ENCODE measurements around the gene LCTL.
"Not testable (repeated sequence)": the region's sequence is repeated elsewhere in the genome, so short reads cannot be mapped to it uniquely, and the experiment has no call there.

The LCTL gene

DNA sequence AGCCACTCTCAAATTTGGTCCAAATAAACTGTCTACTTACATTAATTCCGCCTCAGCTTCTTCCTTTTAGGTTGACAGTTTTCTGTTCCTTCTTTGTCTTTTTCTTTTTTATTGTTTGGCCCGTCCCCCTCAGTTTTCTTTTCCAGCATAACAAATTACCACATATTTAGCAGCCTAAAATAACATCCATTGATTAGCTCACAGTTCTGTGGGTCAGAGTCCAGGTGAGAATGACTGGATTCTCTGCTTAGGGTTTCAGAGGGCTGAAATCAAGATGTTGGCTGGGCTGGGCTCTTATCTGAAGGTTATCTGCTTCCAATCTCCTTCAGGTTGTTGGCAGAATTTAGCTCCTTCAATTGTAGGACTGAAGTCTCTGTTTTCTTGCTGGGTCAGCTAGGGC is 24.6 kb upstream of the LCTL start:
- DNase-seq, result no peak

DNA sequence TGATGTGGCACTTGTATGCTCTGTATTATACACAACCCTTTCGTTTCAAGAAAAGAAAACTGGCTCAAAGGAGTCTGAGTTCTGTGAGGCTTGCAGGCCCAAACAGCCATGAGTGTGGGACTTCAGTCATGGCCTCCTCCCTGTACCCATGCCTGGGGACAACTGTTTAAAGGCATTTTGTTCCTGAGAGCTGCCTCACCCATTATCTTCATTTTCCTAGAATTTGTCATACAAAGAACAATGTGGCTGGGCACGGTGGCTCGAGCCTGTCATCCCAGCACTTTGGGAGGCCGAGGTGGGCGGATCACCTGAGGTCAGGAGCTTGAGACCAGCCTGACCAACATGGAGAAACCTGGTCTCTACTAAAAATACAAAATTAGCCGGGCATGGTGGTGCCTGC is 23.6 kb upstream of the LCTL start:
- not testable (repeated sequence) for DNase-seq

DNA sequence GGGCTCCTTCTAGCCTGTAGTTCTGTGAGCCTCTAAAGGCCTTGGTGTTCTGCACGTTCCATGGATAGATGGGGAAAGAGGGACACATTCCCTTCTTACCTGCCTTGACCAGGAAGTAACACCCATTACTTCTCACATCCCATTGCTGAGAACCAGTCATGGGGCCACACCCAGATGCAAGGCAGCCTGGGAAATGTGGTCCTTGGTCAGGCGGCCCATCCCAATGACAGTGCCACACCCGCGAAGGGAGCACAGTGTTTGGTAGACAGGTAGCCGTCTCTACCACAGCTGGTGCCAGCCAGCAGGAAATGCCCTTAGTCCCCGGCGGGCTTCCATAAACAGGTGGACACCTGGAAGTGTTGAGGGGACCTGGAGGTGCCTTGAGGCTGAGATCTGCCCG is 23.2 kb upstream of the LCTL start:
- no peak for DNase-seq

DNA sequence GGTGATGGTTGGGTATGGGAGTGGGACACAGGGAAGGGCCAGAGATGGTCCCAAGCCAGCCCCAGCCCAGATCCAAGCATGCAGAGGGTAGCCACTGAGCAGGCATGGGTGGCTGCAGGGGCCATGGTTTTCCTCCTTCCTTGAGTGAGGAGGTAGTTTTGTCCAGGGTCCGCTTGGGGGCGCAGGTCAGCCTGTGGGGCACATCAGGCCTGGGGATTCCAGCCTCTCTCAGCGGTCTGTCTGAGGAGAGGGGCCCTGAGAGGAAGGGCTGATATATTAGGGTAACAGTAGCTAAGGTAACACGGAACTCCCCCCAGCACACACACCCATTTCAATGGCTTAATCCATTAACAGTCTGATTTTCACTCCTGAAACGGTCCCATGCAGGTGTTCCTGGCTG is 22.7 kb upstream of the LCTL start:
- DNase-seq, result no peak

DNA sequence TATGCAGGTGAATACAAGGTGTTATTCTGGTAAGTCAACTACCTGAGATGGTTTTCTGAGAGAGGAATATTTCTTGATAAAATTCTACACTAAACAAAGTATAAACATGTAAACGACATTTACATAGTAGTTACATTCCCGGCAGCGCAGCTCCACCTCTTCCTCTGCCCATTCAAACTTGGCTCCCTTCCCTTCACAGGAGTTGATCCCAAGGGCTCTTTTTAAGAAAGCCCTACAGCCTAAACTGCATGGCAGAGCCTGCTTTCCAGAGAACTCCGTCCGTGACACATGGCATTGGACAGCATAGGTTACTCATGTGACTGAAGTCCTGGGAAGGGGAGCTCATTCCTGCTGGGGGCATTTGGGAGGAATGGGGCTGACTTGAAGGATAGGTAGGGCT is 22.0 kb upstream of the LCTL start:
- no peak for DNase-seq

DNA sequence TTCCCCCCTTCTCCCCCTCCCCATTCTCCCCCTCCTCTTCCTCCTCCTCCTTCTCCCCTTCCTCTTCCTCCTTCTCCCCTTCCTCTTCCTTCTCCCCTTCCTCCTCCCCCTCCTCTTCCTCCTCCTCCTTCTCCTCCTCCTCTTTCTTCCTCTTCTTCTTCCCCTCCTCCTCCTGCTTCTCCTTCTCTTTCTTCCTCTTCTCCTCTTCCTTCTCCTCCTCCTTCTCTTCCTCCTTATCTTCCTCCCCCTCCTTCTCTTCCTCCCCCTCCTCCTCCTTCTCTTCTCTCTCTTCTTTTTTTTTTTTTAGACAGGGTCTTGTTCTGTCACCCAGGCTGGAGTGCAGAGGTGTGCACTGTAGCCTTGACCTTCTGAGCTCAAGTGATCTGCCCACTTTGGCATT is 21.2 kb upstream of the LCTL start:
- no peak for DNase-seq

DNA sequence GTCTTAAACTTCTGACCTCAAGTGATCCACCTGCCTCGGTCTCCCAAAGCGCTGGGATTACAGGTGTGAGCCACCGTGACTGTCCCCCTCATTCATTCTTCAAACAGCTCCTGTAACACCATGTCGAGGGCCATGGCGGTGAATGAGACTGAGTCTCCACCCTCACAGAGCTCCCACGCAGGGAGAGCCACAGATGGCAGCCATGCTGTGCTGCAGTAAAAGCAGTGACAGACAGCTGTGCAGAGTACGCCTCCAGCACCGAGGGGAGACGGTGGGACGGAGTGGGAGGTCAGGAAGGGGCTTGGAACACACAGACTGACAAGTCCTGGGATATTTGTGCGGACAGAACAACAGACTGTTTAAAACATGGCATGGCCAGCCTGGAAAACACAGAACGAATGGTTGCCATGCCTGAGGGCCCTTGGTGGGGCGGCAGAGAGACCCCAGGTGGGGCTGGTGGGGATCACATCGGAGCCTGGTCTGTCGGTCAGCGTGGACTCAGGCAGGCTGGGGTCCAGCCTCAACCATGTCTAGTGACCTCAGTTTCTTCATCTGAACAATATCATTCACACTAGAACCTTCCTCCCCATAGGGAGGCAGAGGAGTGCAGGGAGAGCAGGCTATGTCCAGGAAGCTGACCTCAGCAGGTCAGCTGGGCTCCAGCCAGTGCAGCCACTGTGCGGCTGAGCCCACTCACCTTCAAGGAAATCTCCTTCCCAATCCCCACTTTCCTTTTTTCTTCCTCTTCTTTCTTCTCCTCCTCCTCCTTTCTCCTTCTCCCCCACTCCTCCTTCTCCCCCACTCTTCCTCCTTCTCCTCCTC is 20.6 kb upstream of the LCTL start:
- DNase-seq, result no peak

DNA sequence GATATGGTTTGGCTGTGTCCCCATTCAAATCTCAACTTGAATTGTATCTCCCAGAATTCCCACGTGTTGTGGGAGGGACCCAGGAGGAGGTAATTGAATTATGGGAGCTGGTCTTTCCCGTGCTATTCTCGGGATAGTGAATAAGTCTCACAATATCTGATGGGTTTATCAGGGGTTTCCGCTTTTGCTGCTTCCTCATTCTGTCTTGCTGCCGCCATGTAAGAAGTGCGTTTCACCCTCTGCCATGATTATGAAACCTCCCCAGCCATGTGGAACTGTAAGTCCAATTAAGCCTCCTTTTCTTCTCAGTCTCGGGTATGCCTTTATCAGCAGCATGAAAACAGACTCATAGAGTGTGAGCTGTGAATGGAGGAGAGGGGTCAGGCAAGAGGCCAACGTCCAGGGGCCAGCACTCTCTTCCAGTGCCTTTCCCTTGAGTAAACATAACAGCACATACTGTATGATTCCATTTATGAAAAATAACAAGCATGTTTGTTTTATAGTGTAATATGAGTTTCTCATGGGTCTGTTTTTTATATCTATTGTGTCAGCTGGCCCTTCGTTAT is 16.3 kb upstream of the LCTL start:
- DNase-seq, result no peak

DNA sequence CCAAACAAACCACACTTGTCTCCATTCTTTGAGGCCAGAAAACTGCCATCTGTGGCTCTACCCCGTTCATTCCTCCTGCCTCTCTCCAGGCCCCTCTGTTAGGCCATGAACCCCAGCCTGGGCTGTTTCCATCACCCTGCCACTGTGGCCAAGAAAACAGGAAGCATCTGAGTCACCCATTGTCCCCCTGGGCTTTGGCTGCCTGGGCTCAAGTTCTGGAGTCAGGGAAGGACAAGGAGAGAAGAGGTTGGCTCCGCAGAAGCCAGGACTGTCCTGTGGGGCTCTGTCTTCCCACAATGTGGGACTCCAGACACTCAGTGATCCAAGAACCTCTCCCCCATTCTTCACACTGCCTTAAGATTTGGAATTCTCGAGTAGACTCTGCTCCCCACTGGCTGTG is 14.8 kb upstream of the LCTL start:
- DNase-seq, result no peak

DNA sequence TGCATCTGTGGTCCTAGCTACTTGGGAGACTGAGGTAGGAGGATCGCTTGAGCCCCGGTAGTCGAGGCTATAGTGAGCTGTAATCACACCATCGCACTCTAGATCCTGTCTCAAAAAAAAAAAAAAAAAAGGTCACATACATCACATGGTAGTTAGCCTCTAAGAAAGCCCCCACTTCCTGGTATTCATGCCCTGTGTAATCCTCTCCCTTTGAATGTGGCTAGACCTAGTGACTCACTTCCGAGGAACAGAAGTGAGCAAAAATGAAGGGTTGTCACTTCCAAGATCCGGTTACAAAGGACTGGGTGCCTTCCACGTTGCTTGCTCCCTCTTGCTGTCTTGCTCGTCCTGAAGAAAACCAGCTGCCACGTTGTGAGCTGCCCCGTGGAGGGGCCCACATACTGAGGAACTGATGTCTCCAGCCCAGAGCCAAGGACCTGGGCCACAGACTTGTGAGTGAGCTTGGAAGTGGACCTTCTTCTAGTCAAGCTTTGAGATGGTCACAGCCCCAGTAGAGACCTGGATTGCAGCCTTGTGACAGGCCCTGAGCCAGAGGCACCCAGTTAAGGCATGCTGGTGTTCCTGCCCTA is 12.6 kb upstream of the LCTL start:
- no peak for DNase-seq

DNA sequence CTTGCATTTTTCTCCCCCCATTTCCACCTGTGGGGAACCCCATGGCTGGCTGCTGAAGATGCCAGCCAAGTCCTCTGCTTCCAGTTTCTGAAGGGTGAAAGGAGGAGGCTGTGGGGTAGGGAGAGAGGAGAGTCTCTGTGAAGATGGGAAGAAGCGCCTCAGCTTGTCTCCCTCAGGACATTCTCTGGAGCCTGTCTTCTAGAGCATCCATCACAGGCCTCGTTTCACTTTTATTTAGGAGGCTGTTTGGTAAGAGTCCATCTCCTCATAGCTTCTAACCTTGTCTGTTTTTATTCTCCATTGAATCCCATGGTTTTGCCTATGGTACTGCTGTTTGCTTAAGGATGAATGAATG is 8.8 kb upstream of the LCTL start:
- no peak for DNase-seq

DNA sequence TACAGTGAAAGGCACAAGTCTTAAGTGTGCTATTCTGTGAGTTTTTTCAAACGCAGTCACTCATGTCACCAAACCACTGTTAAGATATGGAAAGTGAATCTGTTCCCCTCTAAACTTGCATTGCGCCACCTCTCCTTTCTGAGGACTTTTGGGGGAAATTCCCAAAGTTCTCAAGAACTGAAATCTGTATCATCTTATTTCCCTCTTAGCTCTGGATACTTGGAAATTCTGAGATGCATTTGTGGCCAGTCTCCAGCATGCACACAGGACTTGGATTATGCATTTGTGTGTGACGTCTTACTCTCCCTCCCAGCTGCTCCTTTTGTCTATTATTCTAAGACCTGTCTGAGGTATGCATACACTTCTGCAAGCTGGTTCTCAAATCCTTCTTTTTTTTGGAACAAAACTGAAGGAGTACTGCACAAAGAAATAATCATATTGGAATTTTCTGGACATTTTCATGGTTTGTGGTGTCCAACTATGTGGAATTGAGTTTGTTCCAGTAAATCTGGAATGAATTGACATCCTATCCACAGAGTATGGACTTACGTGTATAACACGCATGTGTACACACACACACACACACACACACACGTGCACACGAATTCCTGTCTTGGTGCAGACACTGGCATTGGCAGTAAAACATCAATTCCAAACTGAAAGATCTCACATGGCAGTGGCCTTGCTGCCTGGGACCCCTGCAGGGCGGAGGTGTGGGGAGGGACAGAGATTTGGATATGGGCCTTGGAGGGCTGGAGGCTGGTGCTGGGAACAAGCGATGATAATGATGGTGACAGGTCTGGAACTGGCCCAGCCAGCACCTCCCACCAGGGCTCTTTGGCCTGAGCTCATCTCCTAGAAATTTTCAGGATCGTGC is 8.2 kb upstream of the LCTL start:
- no peak for DNase-seq

DNA sequence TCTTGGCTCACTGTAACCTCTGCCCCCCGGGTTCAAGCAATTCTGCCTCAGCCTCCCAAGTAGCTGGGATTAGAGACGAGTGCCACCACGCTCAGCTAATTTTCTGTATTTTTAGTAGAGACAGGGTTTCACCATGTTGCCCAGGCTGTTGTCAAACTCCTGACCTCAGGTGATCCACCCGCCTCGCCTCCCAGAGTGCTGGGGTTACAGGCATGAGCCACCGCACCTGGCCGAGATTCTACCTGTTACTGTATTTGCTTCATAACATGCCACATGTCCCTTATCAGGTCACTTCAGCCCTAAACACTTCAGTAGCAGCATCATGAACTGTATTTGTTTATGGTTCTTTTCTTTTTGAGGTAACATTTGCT is 7.5 kb upstream of the LCTL start:
- no peak for DNase-seq

DNA sequence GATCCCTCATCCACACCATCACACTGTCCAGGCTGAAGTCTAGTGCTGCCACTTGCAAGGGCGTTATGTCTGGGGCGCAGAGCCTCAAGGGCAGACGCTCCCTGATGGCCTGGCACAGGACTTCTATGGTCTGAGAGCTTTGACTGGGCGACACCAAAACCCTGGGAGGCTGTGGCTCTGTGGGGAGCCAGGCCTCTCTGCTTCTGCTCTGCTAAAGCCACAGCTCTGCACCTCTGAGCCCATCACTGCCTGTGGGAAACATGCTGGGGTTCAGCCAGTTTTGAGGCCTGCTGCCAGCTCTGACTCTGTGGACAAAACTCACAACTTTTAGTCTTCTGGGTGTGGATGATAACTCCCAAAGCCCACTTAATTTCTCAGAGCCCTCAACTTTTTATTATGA is 6.3 kb upstream of the LCTL start:
- DNase-seq, result no peak

DNA sequence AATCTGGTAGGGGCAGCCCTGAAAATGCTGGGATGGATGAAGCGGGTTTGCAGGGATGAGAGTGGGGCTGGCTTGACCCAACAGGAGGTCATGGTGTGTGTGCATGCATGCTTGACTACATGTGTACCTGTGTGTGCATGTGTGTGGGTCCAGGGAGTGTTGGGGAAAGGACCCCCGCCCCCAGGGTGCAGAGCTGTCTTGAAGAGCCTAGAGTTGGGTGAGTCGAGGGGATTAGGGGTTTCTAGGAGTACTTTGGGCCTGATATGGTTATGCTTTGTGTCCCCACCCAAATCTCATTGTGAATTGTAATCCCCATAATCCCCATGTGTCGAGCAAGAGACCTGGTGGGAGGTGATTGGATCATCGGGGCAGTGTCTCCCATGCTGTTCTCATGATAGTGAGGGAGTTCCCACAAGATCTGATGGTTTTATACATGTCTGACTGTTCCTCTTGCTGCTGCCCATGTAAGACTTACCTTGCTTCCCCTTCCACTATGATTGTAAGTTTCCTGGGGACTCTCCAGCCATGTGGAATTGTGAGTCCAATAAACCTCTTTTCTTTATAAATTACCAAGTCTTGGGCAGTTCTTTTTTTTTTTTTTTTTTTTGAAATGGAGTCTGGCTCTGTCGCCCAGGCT is 5.2 kb upstream of the LCTL start:
- no peak for DNase-seq

DNA sequence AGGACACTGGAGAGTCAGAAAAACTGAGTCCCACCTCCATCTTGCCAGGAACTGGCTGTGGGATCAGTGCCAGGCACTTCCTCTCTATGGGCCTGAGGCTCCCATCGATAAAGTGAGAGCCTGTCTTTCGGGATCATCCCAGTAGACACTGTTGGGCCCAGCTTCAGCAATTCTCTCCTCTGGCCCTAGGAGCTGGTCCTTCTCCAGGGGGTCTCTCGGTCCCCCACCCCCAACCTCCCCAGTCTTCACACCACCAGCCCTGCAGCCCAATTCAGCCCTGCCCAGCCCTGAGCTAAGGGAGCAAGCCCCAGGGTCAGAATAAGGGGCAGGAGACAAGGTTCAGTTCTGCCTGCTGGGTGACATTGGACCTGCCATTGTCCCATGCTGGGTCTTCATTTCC is 4.5 kb upstream of the LCTL start:
- no peak for DNase-seq

DNA sequence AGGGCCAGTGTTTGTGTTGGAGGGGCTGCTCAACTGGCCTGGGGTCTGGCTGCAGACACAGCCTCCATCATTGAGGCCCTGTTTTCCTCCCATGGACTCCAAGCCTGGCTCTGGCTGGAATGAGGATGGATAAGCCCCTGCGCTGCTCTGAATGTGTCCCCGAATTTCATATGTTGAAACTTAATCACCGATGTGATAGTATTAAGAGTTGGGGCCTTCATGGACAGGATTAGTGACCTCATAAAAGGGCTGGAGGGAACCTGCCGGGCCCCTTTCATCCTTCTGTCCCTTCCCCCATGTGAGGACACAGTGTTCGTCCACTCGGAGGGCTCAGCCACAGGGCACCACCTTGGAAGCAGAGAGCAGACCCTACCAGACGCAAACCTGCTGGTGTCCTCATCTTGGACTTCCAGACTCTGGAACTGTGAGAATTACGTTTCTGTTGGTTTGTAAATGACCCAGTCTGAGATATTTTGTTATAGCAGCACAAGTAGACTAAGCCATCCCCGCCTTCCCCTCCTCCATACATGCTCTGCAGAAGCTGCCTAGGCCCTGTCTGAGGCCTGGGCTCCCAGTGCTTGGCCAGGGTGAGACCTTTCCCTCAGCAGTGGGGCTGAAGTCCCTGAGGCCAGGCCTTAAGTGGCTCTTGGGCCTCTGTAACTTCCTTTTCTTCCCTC is 3.8 kb upstream of the LCTL start:
- no peak for DNase-seq

DNA sequence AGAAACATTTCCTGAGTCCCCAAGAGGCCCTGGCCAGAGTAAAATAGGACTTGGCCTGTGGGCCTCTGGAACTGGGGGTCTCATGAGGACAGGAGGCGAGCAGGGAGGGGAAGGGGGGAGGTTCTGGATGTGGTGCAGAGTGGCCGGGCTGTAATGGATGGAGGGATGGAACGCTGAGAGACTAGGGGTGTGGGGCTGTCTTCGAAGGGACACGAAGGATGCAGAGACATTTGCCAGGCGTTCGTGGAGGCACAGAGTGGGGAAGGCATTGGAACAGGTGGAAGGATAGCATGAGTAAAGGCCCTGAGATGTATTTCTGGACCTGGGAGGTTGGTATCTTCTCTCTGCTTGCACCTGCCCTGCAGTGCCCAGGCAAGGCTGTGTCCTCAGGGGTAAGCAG is 2.1 kb upstream of the LCTL start:
- DNase-seq, result no peak

DNA sequence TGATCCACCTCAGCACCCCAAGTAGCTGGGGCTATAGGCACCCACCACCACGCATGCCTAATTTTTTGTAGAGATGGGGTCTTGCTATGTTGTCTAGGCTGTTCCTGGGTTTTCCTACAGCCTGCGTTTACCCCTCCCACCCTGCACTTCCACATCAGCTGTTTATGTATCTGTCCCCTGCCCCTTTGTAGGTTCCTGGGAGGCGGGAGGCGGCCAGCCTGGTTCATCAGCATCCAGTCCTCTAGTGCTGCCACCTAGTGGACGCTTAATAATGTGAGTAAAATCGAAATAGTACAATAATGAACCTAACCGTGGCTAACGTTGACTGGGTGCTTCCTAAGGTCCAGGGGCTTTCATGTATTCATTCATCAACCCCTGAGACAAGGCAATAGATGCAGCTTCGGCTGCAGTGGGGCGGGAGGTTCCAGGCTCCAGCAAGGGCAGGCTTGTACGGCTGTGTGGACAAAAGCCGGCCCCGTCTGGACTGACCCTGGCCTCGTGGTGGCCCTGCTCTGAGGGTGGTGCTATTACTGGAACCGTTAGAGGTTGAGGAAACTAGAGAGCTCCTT is 1.2 kb upstream of the LCTL start:
- peak; percentile 71 for DNase-seq

DNA sequence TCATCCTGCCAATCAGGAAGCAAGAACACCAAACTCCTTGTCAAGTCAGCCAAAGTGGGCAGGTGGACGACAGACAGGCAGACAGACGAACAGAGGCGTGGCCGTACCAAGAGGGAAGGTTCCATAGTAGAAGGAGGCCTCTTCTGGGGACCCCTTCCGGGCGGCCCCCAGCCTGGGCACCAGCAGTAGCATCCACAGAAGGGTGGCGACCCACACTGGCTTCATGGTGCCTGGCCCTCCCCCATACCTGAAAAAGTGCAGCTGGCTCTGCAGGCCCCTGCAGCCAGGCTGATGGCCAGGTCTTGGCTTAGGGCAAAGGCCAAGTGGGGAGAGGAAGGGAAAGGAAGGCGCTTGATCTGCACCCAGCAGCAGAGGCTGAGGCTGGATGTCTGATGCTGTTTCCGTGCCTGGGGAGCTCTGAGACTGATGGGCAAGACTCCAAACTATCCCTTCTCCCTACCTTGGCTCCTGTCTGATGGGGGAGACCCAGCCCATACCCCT is 607 bp downstream of the LCTL start:
- DNase-seq, result no peak

DNA sequence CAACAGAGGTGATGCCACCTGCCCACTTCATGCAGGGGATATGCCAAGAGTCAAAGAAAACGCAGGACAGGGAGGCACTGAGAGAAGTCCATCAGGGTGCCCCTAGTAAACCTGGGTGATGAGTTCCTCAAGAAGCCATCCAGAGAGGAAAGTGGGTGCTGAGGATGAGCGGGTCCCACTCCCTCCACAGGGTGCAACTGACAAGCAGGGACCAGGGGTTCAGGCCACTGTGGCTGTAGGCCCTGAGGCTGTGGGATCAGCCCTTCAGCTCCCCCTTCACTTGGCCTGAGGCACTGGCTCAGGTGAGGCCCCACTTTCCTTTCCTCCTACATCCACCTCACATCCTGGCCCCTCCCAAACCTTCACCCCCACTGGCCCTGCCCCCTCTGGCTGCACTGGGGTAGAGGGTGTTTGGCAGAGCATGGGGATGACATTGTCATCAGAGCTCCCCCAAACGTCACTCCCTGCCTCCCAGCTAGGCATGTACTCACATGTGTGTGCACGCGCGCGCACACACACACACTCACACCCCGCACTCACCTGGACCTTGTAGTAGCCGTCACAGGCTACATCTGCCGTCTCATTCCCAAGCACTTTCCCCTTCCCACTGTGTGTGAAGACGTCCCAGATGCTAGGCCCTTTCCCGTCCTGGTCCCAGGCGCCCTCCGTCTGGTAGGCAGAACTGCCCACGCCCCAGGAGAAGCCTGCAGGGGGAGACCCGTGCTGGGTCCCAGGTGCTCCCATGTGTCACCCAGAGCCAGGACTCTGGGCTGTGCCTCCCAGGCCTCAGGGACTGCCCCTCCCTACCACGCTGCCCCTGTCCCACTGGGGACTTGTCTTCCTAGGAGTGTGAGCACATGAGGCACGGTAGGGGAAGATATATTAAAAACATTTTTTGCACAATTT is 1.4 kb downstream of the LCTL start:
- DNase-seq, result no peak

Measured in CD4-positive, alpha-beta T cell treated with Interleukin-17A for 4 hours (primary cell).